Raji (cell line): ENCODE results near the gene ZCCHC7.

Source experiments
- POLR2A ChIP-seq: IDR thresholded peaks from 2 replicates; pipeline ENCODE4 v1.6.1; 2011; ENCODE audit warnings: low read depth, low read length, control low read depth; ENCODE audit not compliant: insufficient read depth

The ZCCHC7 gene

DNA sequence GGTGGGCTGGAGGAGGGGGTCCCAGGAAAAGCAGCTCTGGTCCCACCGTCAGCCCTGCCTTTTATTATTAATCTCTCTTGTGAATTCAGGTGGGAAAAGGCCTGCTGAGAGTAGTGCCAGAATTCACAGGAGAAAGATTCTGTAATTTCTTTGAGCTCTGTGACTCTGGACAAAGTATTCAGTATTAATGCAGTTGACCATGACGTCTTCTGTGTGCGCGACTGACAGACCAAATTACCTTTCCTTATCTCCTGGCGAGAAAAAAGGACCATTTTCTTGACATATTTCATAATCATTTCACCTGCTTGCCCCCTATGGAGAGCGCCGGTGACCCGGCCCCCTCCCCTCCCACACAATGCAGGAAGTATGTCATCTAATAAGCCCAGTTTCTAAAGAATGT lies 275.3 kb downstream of the ZCCHC7 start:
- no peak for TF ChIP-seq POLR2A

DNA sequence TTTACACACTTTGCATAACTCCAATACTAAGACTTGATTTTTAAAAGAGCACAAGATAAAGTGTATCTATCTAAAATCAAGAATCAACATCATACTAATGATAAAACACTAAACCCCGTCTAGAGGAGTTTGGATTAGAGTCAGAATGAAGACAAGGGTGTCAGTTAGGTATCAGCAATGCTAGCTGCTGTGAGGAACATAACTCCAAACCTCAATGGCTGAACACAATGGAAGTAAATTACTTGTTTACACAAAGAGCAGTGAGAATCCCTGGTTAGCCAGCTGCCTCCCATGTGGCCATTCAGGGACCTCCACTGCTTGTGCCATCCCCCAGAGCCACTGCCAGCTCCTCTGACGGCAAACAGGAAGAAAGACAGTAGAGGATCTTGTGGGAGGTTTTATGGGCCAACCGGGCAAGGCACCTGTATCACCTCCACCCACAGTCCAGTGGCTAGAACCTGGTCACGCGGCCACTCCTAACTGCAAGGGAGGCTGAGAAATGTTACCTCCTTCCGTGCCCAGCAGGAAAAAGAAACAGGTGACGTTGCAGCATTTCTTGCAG lies 278.2 kb downstream of the ZCCHC7 start:
- peak; percentile 82 for TF ChIP-seq POLR2A

DNA sequence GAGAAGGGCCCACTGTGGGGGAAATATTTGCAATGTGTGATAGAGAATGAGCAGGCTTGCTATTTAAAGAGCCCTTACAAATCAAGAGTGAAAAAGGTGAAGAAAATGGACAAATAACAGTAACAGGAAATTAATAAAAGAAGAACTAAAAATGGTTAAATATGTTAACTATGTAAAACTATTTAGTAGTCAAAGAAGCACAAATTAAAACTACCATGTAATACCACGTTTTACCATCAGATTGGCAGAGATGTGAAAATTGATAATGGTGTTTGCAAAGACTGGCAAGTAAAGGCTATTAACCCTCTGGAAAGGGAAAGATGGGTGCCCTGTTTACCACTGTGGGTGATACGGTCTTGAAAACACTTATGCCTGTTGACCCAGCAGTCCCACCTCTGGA lies 279.0 kb downstream of the ZCCHC7 start:
- TF ChIP-seq POLR2A: peak; percentile 62

DNA sequence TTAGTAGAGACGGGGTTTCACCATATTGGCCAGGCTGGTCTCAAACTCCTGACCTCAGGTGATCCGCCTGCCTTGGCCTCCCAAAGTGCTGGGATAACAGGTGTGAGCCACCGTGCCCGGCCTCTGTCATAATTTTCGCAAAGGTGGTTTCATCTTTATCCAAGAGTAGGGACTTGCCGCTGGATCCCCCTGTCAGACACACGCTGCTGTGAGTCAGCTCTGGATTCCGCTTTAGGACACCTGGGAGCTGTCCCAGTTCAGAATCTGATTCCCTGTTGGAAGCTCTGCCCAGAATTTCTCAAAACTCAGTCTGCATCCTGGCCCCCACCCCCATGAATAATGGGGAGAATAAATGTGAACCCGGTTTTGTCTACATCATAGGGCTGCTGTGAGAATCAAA lies 284.2 kb downstream of the ZCCHC7 start:
- TF ChIP-seq POLR2A: no peak

DNA sequence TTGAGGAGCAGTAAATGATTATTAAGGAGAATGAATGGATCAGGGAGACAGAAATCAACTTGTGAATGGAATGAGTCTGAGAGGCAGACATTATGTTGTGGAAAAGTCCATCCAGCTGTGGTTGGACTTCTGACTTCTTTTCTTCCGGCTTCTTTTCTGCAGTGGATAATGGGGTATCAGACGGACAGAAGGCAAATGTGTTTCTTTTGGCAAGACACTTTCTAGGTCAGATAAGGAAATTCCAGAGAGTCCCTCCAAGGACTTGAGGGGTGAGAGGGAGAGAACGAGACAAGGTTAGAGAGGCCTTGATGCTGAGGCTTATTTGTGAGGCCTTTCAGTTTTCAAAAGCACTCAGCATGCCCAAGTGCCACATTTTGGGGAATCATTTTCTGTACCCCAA lies 285.0 kb downstream of the ZCCHC7 start:
- no peak for TF ChIP-seq POLR2A

DNA sequence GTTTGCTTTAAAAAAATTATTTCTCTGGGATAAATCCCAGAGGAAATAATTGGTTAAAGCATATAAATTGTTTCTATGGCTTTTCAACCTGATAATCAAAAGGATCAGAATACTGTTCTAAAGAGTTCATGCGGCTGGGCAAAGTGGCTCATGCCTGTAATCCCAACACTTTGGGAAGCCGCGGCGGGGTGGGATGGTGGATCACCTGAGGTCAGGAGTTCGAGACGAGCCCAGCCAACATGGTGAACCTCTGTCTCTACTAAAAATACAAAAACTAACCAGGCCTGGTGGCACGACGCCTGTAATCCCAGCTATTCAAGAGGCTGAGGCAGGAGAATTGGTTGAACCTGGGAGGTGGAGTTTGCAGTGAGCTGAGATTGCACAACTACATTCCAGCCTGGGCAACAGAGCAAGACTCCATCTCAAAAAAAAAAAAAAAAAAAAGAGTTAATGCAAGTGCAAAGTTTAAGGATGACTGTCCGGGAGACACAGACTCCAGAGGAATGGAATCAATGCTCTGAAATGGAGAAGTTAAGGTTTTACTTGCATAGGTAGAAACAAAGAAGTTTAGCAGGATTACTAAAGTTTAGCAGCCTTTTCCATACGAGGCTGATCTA lies 285.5 kb downstream of the ZCCHC7 start:
- no peak for TF ChIP-seq POLR2A

DNA sequence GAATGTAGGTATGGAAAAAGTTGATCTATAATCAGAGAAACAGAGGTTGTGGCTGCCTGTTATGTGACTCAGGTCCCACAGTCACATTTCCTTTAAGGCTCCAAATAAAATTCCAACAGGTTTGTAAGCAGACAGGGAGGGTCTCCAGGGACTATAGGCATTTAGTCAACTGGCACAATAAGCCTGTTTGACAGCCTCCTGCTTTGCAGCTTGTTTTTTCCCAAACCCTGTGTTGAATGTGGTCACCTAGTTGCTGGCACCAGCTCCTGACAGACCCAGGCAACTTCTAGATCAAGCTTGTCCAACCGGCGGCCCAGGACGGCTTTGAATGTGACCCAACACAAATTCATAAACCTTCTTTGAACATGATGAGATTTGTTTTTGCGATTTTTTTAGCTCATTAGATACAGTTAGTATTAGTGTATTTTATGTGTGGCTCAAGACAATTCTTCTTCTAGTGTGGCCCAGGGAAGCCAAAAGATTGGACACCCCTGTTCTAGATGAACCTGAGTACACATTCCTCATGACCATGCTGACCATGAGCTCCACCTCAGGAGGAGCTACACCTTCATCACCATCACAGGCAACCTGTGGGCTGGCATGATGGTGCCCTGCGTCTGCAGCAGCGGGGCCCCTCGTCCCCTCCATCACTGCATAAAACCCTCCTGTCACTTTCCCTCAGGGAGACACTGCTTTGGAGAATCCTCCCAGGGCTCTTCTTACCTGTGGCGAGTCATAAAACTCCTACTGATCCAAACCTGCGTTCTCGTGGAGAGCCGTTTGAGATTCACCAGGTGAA lies 286.4 kb downstream of the ZCCHC7 start:
- TF ChIP-seq POLR2A: 0 out of 2 replicates have a peak, but pooled peaks have one; percentile 23

DNA sequence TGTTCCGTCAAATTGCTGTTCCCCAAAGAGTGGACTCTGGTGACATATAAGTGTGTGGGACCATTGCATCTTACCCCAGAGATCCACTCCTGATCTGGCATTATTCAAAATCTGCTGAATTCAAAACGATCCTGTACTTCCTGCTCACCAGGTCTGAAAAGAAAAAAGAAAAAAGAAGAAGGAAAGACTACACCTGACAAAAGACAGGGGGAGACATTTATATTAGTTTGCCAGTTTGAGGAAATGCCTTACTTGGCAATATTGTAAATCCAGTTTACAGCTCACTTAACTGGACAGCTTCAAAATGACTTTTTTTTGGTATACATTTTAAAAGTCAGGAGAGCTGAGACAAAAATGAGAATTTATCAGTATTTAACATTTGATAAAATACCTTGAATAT lies 287.1 kb downstream of the ZCCHC7 start:
- TF ChIP-seq POLR2A: no peak
